HCT116 (cell line): ENCODE data around the gene LYPD3. TPM values are rescaled to one million over a fixed set of nuclear protein-coding genes. Genes with fewer than 3 reads are reported as not detected.
A peak's percentile ranks its signal among the peaks of the same experiment; 100 is the strongest.

Source experiments
- ATAC-seq: fragments of 200-7000 bp; cut with Tn5 transposase; 2 replicates; pipeline ENCODE4 v1.9.1; 2020; ENCODE audit warnings: mild to moderate bottlenecking, moderate library complexity
- BruUV-seq: library from RNA; stranded (reverse); fragments of 400-500 nt; replicated peaks from 2 replicates; lab custom pipeline; 2021; lab: Mats Ljungman, UMichigan
- CTCF ChIA-PET: fragments of 300-600 bp; sonication (Branson Sonifier 250); formaldehyde crosslinking; loops from one replicate; lab custom pipeline; 2021; ENCODE audit warnings: antibody characterized with exemption; lab: Charles Lee
- POLR2A ChIA-PET: fragments of 300-600, 350-600 bp; sonication (Branson Sonifier 250); formaldehyde crosslinking; loops from one replicate; lab custom pipeline; 2021; ENCODE audit warnings: antibody characterized with exemption; lab: Charles Lee
- RAD21 ChIA-PET, 2 experiments: fragments of 300-600 bp; sonication (Branson Sonifier 250); formaldehyde crosslinking; loops; one replicate each; lab custom pipeline; 2023; ENCODE audit warnings: low total read pairs in 2 of 2; ENCODE audit not compliant: uncharacterized antibody in 2 of 2, unreplicated experiment in 2 of 2, low non-redundant PET in 1 of 2; lab: Charles Lee
- DNase-seq: peaks from one replicate; pipeline ENCODE4 v3.0.0-alpha.2; 2010; ENCODE audit warnings: low read depth, low spot score
- H2AFZ ChIP-seq: fragments of 200-600 bp; shearing (Covaris generic), sonication (generic); 2 replicates; pipeline ENCODE4 v1.6.1; 2017; ENCODE audit warnings: low read depth, mixed run types, mixed read lengths, antibody characterized with exemption, low read length; ENCODE audit not compliant: poor library complexity, severe bottlenecking
- H3K27ac ChIP-seq: 2 replicates; pipeline ENCODE4 v1.5.1; 2012; ENCODE audit warnings: low read depth, low read length
- H3K27me3 ChIP-seq: fragments of 200-600 bp; sonication (generic); 2 replicates; pipeline ENCODE4 v1.6.1; 2016; ENCODE audit warnings: mixed run types, low read length, mixed read lengths; ENCODE audit not compliant: insufficient read depth
- H3K36me3 ChIP-seq, 2 experiments: fragments of 200-500 bp in 1 of 2; fragments of 200-600 bp in 1 of 2; sonication (Bioruptor generic) in 1 of 2; sonication (generic) in 1 of 2; 2 replicates each; pipeline versions ENCODE4 v1.5.1 to v1.6.1; 2014 to 2016; ENCODE audit warnings: low read length in 2 of 2, inconsistent platforms in 1 of 2, mixed read lengths in 1 of 2, mixed run types in 1 of 2; ENCODE audit not compliant: insufficient read depth in 2 of 2, control insufficient read depth in 1 of 2
- H3K4me1 ChIP-seq, 2 experiments: fragments of 200-600 bp in 1 of 2; sonication (generic) in 1 of 2; 2 replicates each; pipeline versions ENCODE4 v1.5.1 to v1.6.1; 2012 to 2017; ENCODE audit warnings: low read length in 2 of 2, inconsistent platforms in 1 of 2, mild to moderate bottlenecking in 1 of 2, mixed read lengths in 1 of 2, mixed run types in 1 of 2, moderate library complexity in 1 of 2; ENCODE audit not compliant: insufficient read depth in 2 of 2, control insufficient read depth in 1 of 2
- H3K4me2 ChIP-seq: fragments of 200-600 bp; sonication (generic); 2 replicates; pipeline ENCODE4 v1.6.1; 2017; ENCODE audit warnings: mixed run types, low read length, mixed read lengths
- H3K4me3 ChIP-seq, 2 experiments: fragments of 200-600 bp in 1 of 2; sonication (generic) in 1 of 2; replicated peaks in 1 of 2; 2 replicates each; pipeline ENCODE4 v1.5.1; 2011 to 2016; ENCODE audit warnings: low read length in 2 of 2, control low read depth in 1 of 2, low read depth in 1 of 2, mild to moderate bottlenecking in 1 of 2, mixed read lengths in 1 of 2, mixed run types in 1 of 2
- H3K79me2 ChIP-seq: fragments of 200-600 bp; sonication (generic); 2 replicates; pipeline ENCODE4 v1.6.1; 2017; ENCODE audit warnings: mild to moderate bottlenecking, mixed run types, low read length, moderate library complexity, mixed read lengths; ENCODE audit not compliant: insufficient read depth
- H3K9ac ChIP-seq: fragments of 200-600 bp; sonication (generic); 2 replicates; pipeline ENCODE4 v1.6.1; 2016; ENCODE audit warnings: low read length, mixed read lengths
- H3K9me2 ChIP-seq: fragments of 200-600 bp; sonication (generic), shearing (Covaris generic); 2 replicates; pipeline ENCODE4 v1.6.1; 2017; ENCODE audit warnings: mixed run types, mild to moderate bottlenecking, moderate library complexity; ENCODE audit not compliant: insufficient read depth
- H3K9me3 ChIP-seq, 2 experiments: fragments of 200-500 bp in 1 of 2; fragments of 200-600 bp in 1 of 2; sonication (Bioruptor generic) in 1 of 2; sonication (generic) in 1 of 2; 2 replicates each; pipeline ENCODE4 v1.6.1; 2014 to 2017; ENCODE audit warnings: low read length in 2 of 2, mixed read lengths in 2 of 2, inconsistent platforms in 1 of 2, low read depth in 1 of 2, mild to moderate bottlenecking in 1 of 2, mixed run types in 1 of 2, moderate library complexity in 1 of 2; ENCODE audit not compliant: control insufficient read depth in 1 of 2, insufficient read depth in 1 of 2
- H4K20me1 ChIP-seq: fragments of 200-600 bp; sonication (generic), shearing (Covaris generic); 2 replicates; pipeline ENCODE4 v1.6.1; 2017; ENCODE audit warnings: mixed run types, mild to moderate bottlenecking, moderate library complexity; ENCODE audit not compliant: insufficient read depth
- CBX3 ChIP-seq: IDR thresholded peaks from 2 replicates; pipeline ENCODE4 v1.6.1; 2012; ENCODE audit warnings: low read depth
- CEBPB ChIP-seq: IDR thresholded peaks from 2 replicates; pipeline ENCODE4 v1.6.1; 2012; ENCODE audit warnings: low read depth
- ELF1 ChIP-seq: IDR thresholded peaks from 2 replicates; pipeline ENCODE4 v1.6.1; 2012; ENCODE audit warnings: low read depth, borderline replicate concordance
- FOSL1 ChIP-seq: IDR thresholded peaks from 2 replicates; pipeline ENCODE4 v1.6.1; 2012; ENCODE audit warnings: low read depth
- intact Hi-C: fragments of 100-400 bp; cut with micrococcal nuclease; formaldehyde crosslinking; loops from 2 replicates; pipeline ENCODE4 v1.10.0; 2022
- total RNA-seq: library from RNA; stranded (reverse); gene quantifications from one replicate; pipeline ENCODE4 v1.2.1, GENCODE V29; 2021; ENCODE audit not compliant: unreplicated experiment

The LYPD3 gene
- total RNA-seq, 1 experiment from 2014 or later: 3.6 TPM

DNA sequence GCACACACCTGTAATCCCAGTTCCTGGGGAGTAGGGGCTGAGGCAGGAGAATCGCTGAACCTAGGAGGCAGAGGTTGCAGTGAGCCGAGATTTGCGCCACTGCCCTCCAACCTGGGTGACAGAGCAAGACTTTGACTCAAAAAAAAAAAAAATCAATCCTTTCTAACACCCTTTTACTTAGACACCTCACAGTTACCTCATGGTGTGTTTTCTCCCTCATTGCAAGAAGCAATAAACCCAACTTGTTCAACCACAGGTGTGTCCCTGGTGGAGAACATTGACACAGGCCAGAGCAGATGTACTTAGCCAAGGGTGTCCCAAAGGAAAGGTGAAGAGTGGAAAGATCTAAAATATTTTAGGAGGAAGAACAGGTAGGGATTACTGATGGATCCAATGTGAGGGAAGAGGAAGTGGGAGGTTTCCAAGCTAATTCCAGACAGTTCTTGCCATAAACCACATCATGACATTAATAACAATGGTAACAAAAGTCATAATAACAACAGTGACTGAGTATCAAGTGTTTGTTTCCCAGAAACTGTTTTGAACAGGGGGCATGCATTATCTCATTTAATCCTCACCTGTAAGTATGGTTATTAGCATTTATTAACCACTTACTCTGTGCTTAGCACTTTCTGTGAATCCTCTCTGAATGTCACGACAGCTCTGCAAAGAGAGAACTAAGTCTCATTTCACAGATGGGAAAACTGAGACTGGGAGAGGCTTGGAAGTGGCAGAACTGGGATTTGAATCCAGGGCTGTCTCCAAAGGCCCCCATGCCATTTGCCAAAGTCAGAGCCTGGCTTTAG, 3.1 kb upstream of the LYPD3 start:
- Histone ChIP-seq H3K9ac (no peak overlapping the region), H3K4me2 (peak overlapping the region; percentile 43; the same call in 1 of the 2 replicates), H4K20me1 (no peaks in the 10 kb centered on the region), H3K27ac (no peak overlapping the region), H3K4me3 (no peak overlapping the region), H3K27me3 (no peaks in the 10 kb centered on the region), H3K9me2 (no peaks in the 10 kb centered on the region), H2AFZ (no peak overlapping the region), H3K79me2 (no peaks in the 10 kb centered on the region), H3K4me1 (peaks cover 18 to 54% of the 10 kb centered on the region in 2 experiments), H3K36me3 (no peaks in the 10 kb centered on the region), H3K9me3 (no peaks in the 10 kb centered on the region)
- no TSS peak for BruUV-seq
- ATAC-seq: no peak
- TF ChIP-seq FOSL1 (no peak), ELF1 (no peak)
- intact Hi-C loops: no loop called here
- DNase-seq: no peak
- CTCF ChIA-PET: no interaction called here
- RAD21 ChIA-PET: no interaction called here
- POLR2A ChIA-PET: no interaction called here

- ChIA-PET CTCF (no interaction called here), RAD21 (interaction anchor here in 1 of 2 experiments (0.6 kb wide), 1 partner anchor 19 kb away, joined by 3 read pairs; no protein-coding TSS in a partner anchor), POLR2A (interaction anchor here (0.7 kb wide), 1 partner anchor 204 kb away, joined by 3 read pairs; no protein-coding TSS in a partner anchor)
- no peak for TF ChIP-seq CBX3
- TF ChIP-seq CEBPB: 0 out of 2 replicates have a peak, but pooled peaks have one; percentile 18
- Histone ChIP-seq H3K9me3 (no peaks in the 10 kb centered on the region), H3K9me2 (no peaks in the 10 kb centered on the region), H3K4me3 (no peak overlapping the region), H2AFZ (peak overlapping the region; percentile 63), H3K9ac (no peak overlapping the region), H3K27ac (no peak overlapping the region), H3K4me2 (peak overlapping the region; percentile 43), H3K27me3 (no peaks in the 10 kb centered on the region), H3K79me2 (no peaks in the 10 kb centered on the region), H4K20me1 (no peaks in the 10 kb centered on the region), H3K4me1 (peaks cover 21 to 60% of the 10 kb centered on the region in 2 experiments), H3K36me3 (no peaks in the 10 kb centered on the region)
- ATAC-seq: no peak
- no TSS peak for BruUV-seq
- intact Hi-C loops: no loop called here
- DNase-seq: no peak
Measured at GRCh38 chr19:43467730-43468129, 2.3 kb upstream of the LYPD3 start.
